DND-41 (cell line): ENCODE data around the gene MYO5A.

Experiments
- EZH2 ChIP-seq: IDR thresholded peaks from 3 replicates; pipeline ENCODE4 v1.6.1; 2012; ENCODE audit warnings: borderline replicate concordance, low read depth, mild to moderate bottlenecking, moderate library complexity, low read length, inconsistent platforms; ENCODE audit not compliant: severe bottlenecking
- TF ChIP-seq, protein P1 (sequence below): IDR thresholded peaks from 2 replicates; pipeline ENCODE4 v1.5.1; 2012; ENCODE audit warnings: borderline replicate concordance, low read length, moderate library complexity, mild to moderate bottlenecking; ENCODE audit not compliant: poor library complexity, severe bottlenecking; ENCODE audit errors: extremely low read depth

- TF ChIP-seq, protein P1, sequence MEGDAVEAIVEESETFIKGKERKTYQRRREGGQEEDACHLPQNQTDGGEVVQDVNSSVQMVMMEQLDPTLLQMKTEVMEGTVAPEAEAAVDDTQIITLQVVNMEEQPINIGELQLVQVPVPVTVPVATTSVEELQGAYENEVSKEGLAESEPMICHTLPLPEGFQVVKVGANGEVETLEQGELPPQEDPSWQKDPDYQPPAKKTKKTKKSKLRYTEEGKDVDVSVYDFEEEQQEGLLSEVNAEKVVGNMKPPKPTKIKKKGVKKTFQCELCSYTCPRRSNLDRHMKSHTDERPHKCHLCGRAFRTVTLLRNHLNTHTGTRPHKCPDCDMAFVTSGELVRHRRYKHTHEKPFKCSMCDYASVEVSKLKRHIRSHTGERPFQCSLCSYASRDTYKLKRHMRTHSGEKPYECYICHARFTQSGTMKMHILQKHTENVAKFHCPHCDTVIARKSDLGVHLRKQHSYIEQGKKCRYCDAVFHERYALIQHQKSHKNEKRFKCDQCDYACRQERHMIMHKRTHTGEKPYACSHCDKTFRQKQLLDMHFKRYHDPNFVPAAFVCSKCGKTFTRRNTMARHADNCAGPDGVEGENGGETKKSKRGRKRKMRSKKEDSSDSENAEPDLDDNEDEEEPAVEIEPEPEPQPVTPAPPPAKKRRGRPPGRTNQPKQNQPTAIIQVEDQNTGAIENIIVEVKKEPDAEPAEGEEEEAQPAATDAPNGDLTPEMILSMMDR = no peak
- no peak for TF ChIP-seq EZH2
These were observed 43.4 kb downstream of the MYO5A start for GRCh38 chr15:52485290-52485689.
